Left ventricle myocardium inferior (tissue), 1 donor: ENCODE measurements around the gene TTC34. TPM values are rescaled to one million over a fixed set of nuclear protein-coding genes. Genes with fewer than 3 reads are reported as not detected.
"Not testable (repeated sequence)": the region's sequence is repeated elsewhere in the genome, so short reads cannot be mapped to it uniquely, and the experiment has no call there.

Source experiments
- DNase-seq: peaks from one replicate; pipeline ENCODE4 v3.0.0-alpha.2; 2020
- H3K27ac ChIP-seq: fragments of 200-600 bp; replicated peaks from 2 replicates; pipeline ENCODE4 v1.8.0; 2021
- H3K27me3 ChIP-seq: fragments of 200-600 bp; 2 replicates; pipeline ENCODE4 v1.8.0; 2021; ENCODE audit warnings: low read depth
- H3K36me3 ChIP-seq: fragments of 200-600 bp; 2 replicates; pipeline ENCODE4 v1.8.0; 2021
- H3K4me1 ChIP-seq: fragments of 200-600 bp; 2 replicates; pipeline ENCODE4 v1.8.0; 2021
- H3K4me3 ChIP-seq: fragments of 200-600 bp; 2 replicates; pipeline ENCODE4 v1.8.0; 2021; ENCODE audit warnings: mild to moderate bottlenecking, moderate library complexity
- H3K9me3 ChIP-seq: fragments of 200-600 bp; replicated peaks from 2 replicates; pipeline ENCODE4 v1.8.0; 2021
- intact Hi-C: fragments of 100-400 bp; cut with micrococcal nuclease; formaldehyde crosslinking; loops from one replicate; pipeline ENCODE4 v1.11.0; 2022
- total RNA-seq: library from RNA; stranded (reverse); fragmentation: NEBNext Ultra II Directional; extraction: Animal tissue kit (Norgen Biotek cat#: 25700); gene quantifications from one replicate; pipeline ENCODE4 v1.2.1, GENCODE V29; 2021
- TF ChIP-seq, protein P1 (sequence below): fragments of 200-600 bp; IDR thresholded peaks from 2 replicates; pipeline ENCODE4 v1.8.0; 2021; ENCODE audit warnings: antibody characterized with exemption, mild to moderate bottlenecking, borderline replicate concordance
- donor health status: DM: no; HTN: yes; CAD: no; lungs with severe emphysema.

Gene TTC34
- total RNA-seq, 1 donor from 2014 or later: 0.91 TPM

- no peak for DNase-seq
- TF ChIP-seq, protein P1, sequence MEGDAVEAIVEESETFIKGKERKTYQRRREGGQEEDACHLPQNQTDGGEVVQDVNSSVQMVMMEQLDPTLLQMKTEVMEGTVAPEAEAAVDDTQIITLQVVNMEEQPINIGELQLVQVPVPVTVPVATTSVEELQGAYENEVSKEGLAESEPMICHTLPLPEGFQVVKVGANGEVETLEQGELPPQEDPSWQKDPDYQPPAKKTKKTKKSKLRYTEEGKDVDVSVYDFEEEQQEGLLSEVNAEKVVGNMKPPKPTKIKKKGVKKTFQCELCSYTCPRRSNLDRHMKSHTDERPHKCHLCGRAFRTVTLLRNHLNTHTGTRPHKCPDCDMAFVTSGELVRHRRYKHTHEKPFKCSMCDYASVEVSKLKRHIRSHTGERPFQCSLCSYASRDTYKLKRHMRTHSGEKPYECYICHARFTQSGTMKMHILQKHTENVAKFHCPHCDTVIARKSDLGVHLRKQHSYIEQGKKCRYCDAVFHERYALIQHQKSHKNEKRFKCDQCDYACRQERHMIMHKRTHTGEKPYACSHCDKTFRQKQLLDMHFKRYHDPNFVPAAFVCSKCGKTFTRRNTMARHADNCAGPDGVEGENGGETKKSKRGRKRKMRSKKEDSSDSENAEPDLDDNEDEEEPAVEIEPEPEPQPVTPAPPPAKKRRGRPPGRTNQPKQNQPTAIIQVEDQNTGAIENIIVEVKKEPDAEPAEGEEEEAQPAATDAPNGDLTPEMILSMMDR: no peak
- H3K9me3 ChIP-seq: no peaks in the 10 kb centered on the region
- no peaks in the 10 kb centered on the region for H3K36me3 ChIP-seq
- H3K27ac ChIP-seq: no peak overlapping the region
- H3K27me3 ChIP-seq: peaks cover 99% of the 10 kb centered on the region
- intact Hi-C loops: no loop called here
- H3K4me3 ChIP-seq: peak overlapping the region; percentile 27
- peaks cover 10% of the 10 kb centered on the region for H3K4me1 ChIP-seq
Measured at GRCh38 chr1:2628191-2628932, 173.1 kb downstream of the TTC34 start.

DNA sequence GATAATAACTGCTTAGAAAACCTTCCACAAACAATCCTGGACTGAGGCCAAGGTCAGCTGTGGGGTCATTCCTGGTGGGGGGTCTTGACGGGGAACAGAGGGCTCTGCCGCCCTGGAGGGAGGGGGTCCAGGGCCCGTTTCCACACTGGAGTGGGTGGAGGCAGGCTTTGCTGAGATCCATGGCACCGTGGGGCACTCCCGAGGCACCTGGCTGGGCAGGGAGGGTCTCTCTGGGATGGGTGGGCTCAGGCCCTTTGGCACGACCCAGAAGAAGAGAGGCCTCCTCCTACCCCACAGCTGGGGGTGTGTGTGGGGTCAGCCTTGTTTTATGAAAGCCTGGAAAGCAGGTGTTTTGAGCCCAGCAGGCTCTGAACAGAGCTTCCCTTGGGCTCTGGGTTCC is 173.7 kb downstream of the TTC34 start:
- Histone ChIP-seq H3K9me3 (no peaks in the 10 kb centered on the region), H3K27me3 (peaks cover 94% of the 10 kb centered on the region), H3K36me3 (no peaks in the 10 kb centered on the region), H3K4me3 (no peak overlapping the region), H3K4me1 (peaks cover 10% of the 10 kb centered on the region), H3K27ac (no peak overlapping the region)
- TF ChIP-seq, protein P1: no peak
- DNase-seq: no peak
- intact Hi-C loops: no loop called here

GRCh38 chr1:2625748-2626147 is 175.7 kb downstream of the TTC34 start:
- intact Hi-C loops, DNase-seq, H3K9me3 ChIP-seq, H3K27ac ChIP-seq, H3K4me3 ChIP-seq, H3K36me3 ChIP-seq: not testable (repeated sequence)
- Histone ChIP-seq H3K4me1 (peaks cover 10% of the 10 kb centered on the region), H3K27me3 (peaks cover 86% of the 10 kb centered on the region)

DNA sequence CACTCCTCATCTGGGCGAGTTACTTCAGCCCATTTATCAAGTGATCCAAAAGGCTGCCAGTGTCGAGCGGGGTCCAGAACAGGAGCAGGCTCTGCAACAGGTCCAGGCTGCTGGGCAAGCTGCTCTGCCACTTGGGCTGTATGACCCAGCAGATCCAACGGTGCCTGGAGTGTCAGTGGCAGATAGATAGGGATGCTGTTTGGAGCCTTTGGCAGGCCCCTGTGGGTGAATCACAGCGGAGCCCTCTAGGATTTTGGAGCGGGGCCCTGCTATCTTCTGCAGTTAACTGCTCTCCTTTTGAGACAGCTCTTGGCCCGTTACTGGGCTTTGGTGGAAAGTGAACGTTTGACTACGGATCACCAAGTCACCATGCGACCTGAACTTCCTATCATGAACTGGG is 176.2 kb downstream of the TTC34 start:
- H3K4me1 ChIP-seq: peaks cover 10% of the 10 kb centered on the region
- intact Hi-C loops: no loop called here
- no peak overlapping the region for H3K27ac ChIP-seq
- H3K9me3 ChIP-seq: peaks cover 6% of the 10 kb centered on the region
- DNase-seq: no peak
- peaks cover 86% of the 10 kb centered on the region for H3K27me3 ChIP-seq
- H3K36me3 ChIP-seq: no peaks in the 10 kb centered on the region
- TF ChIP-seq, protein P1: no peak
- no peak overlapping the region for H3K4me3 ChIP-seq

- H3K27ac ChIP-seq: no peak overlapping the region
- peaks cover 10% of the 10 kb centered on the region for H3K9me3 ChIP-seq
- intact Hi-C loops: no loop called here
- peaks cover 10% of the 10 kb centered on the region for H3K4me1 ChIP-seq
- H3K27me3 ChIP-seq: peaks cover 86% of the 10 kb centered on the region
- TF ChIP-seq, protein P1: no peak
- H3K4me3 ChIP-seq: no peak overlapping the region
- DNase-seq: no peak
- no peaks in the 10 kb centered on the region for H3K36me3 ChIP-seq
Measured at GRCh38 chr1:2624735-2625300, 176.7 kb downstream of the TTC34 start.

DNA sequence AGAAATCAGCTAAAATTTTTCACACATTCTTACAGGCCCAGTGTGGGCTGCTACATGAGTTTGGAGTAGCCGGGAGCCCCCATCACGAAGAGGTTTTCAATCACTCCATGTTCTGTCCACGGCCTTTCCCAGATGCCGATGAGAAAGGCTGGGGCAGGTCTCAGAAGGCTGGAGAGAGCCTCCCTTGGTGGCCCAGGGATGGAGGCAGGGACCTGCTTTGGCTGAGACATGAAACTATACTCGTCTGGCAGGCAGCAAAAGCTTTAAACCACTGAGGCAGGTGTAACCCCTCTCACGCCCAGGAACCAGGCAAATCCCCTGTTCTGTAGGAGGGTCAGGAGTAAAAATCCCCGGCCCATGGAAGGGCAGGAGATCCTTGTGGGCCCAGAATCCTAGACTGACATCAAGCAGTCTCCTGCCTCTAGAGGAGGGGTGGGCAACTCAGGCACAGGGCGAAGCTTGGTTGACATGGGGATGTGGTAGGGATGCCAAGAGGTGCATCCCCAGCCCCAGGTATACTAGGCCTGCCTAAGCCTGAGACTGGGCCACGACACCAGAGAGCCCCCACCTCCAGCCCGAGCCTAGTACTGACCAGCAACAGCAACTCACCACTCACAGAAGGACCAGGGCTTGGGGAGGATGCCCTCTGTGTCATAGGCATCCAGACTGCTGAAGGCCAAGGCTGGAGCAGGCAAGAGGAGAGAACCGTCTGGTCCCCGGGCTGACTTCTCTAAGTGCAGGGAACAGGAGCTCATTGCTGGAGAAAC is 177.7 kb downstream of the TTC34 start:
- no peak overlapping the region for H3K4me3 ChIP-seq
- peaks cover 10% of the 10 kb centered on the region for H3K9me3 ChIP-seq
- H3K4me1 ChIP-seq: peaks cover 5% of the 10 kb centered on the region
- TF ChIP-seq, protein P1: no peak
- H3K36me3 ChIP-seq: no peaks in the 10 kb centered on the region
- H3K27me3 ChIP-seq: peaks cover 84% of the 10 kb centered on the region
- intact Hi-C loops: no loop called here
- H3K27ac ChIP-seq: no peak overlapping the region
- DNase-seq: no peak
